ENCODE data around the gene SEMA6C. TPM values are rescaled to one million over a fixed set of nuclear protein-coding genes. Genes with fewer than 3 reads are reported as not detected.

The SEMA6C gene
- total and polyA plus RNA-seq, 2 of the 13 experiments (the other 11 are each of a cell fraction or from before 2014, with no cell fraction given): 1.4 to 2.9 TPM

GRCh38 chr1:151165738-151166504 lies 19.5 kb upstream of the SEMA6C start, which contains the start of the genes LYSMD1 and SCNM1 (continued):
- no peak for TF ChIP-seq ZNF703 (CRISPR knock-in tag; IDR thresholded peaks at IDR 0.05; ENCODE audit: borderline replicate concordance)
- 0 out of 2 replicates have a peak, but pooled peaks have one; percentile 16 for TF ChIP-seq SP2 (CRISPR knock-in tag; IDR thresholded peaks at IDR 0.05)
- TF ChIP-seq KDM5A (IDR thresholded peaks at IDR 0.05; ENCODE audit: borderline replicate concordance, low read length): peak; percentile 96
- no peak for TF ChIP-seq AGO1 (IDR thresholded peaks at IDR 0.05; ENCODE audit: low read depth, low read length, poor library complexity, severe bottlenecking)
- no peak for TF ChIP-seq ZNF720 (CRISPR knock-in tag; IDR thresholded peaks at IDR 0.05)
- 0 out of 2 replicates have a peak, but pooled peaks have one; percentile 41 for TF ChIP-seq ZNF232 (CRISPR knock-in tag; IDR thresholded peaks at IDR 0.05; ENCODE audit: borderline replicate concordance)
- TF ChIP-seq ZNF180 (CRISPR knock-in tag; IDR thresholded peaks at IDR 0.05; ENCODE audit: borderline replicate concordance, low read depth): no peak; the same call in 1 of the 2 replicates
- TF ChIP-seq PATZ1 (CRISPR knock-in tag; IDR thresholded peaks at IDR 0.05): no peak
- no peak for TF ChIP-seq ZNF781 (CRISPR knock-in tag; IDR thresholded peaks at IDR 0.05; ENCODE audit: borderline replicate concordance, not compliant biosample characterization)
- peak; percentile 72 for TF ChIP-seq HOXD1 (CRISPR knock-in tag; IDR thresholded peaks at IDR 0.05)
- TF ChIP-seq MED1 (CRISPR knock-in tag; IDR thresholded peaks at IDR 0.05): peak; percentile 71
- TF ChIP-seq ZNF160 (CRISPR knock-in tag; IDR thresholded peaks at IDR 0.05): 0 out of 2 replicates have a peak, but pooled peaks have one; percentile 33
- TF ChIP-seq PBX3 (CRISPR knock-in tag; IDR thresholded peaks at IDR 0.05; ENCODE audit: borderline replicate concordance): no peak; the same call in 1 of the 2 replicates
- peak; percentile 28; the same call in 1 of the 2 replicates for TF ChIP-seq ZNF263 (CRISPR knock-in tag; IDR thresholded peaks at IDR 0.05)
- TF ChIP-seq ZNF138 (CRISPR knock-in tag; IDR thresholded peaks at IDR 0.05; ENCODE audit: low read depth): no peak
- no peak for TF ChIP-seq BCLAF1 (IDR thresholded peaks at IDR 0.05)
- no peak for TF ChIP-seq ZNF839 (CRISPR knock-in tag; IDR thresholded peaks at IDR 0.05; ENCODE audit: borderline replicate concordance)
- TF ChIP-seq SKIL (CRISPR knock-in tag; IDR thresholded peaks at IDR 0.05; ENCODE audit: borderline replicate concordance): no peak
- TF ChIP-seq ELF4 (CRISPR knock-in tag; IDR thresholded peaks at IDR 0.05; ENCODE audit: borderline replicate concordance): peak; percentile 100
